COLO668 (cell line): Measurements from ENCODE around the gene TBCK.

Source experiments
- DNase-seq: peaks from one replicate; lab custom pipeline; 2025; ENCODE audit not compliant: unreplicated experiment; lab: John Stamatoyannopoulos, UW

TBCK gene

GRCh38 chr4:106049490-106049889, 266.5 kb downstream of the TBCK start:
- DNase-seq = no peak

GRCh38 chr4:106048250-106048971, 267.6 kb downstream of the TBCK start:
- no peak for DNase-seq

GRCh38 chr4:106046083-106046482, 269.9 kb downstream of the TBCK start:
- no peak for DNase-seq

GRCh38 chr4:106041294-106042002, 274.6 kb downstream of the TBCK start:
- no peak for DNase-seq

GRCh38 chr4:106039796-106040195, 276.2 kb downstream of the TBCK start:
- DNase-seq = no peak

GRCh38 chr4:106038908-106039307, 277.1 kb downstream of the TBCK start:
- DNase-seq = no peak

GRCh38 chr4:106038012-106038411, 278.0 kb downstream of the TBCK start:
- DNase-seq = no peak

GRCh38 chr4:106036848-106037247, 279.2 kb downstream of the TBCK start:
- no peak for DNase-seq

- DNase-seq = no peak
Measured at GRCh38 chr4:106036334-106036733, 279.7 kb downstream of the TBCK start.

GRCh38 chr4:106035204-106035603, 280.8 kb downstream of the TBCK start:
- DNase-seq = no peak

GRCh38 chr4:106034751-106035150, 281.3 kb downstream of the TBCK start:
- no peak for DNase-seq

- no peak for DNase-seq
Measured at GRCh38 chr4:106034220-106034619, 281.8 kb downstream of the TBCK start.

- DNase-seq = no peak
Measured at GRCh38 chr4:106033469-106033868, 282.5 kb downstream of the TBCK start.

- no peak for DNase-seq
Measured at GRCh38 chr4:106032851-106033286, 283.1 kb downstream of the TBCK start.

- no peak for DNase-seq
Measured at GRCh38 chr4:106022454-106022853, 293.6 kb downstream of the TBCK start.

GRCh38 chr4:106021737-106022410, 294.1 kb downstream of the TBCK start:
- no peak for DNase-seq

- no peak for DNase-seq
Measured at GRCh38 chr4:106019771-106020170, 296.2 kb downstream of the TBCK start.

GRCh38 chr4:106017975-106018374, 298.0 kb downstream of the TBCK start:
- DNase-seq = no peak

- no peak for DNase-seq
Measured at GRCh38 chr4:106011387-106011786, 304.6 kb downstream of the TBCK start.

- DNase-seq = no peak
Measured at GRCh38 chr4:106010761-106011160, 305.2 kb downstream of the TBCK start.

- no peak for DNase-seq
Measured at GRCh38 chr4:106002994-106003393, 313.0 kb downstream of the TBCK start.
